Muscle layer of duodenum (tissue), 2 donors: ENCODE data around the gene OSMR.

ENCODE experiments used
- H3K27ac ChIP-seq: one replicate; pipeline ENCODE4 v1.7.0; 2013; ENCODE audit warnings: mild to moderate bottlenecking, low read length
- H3K27me3 ChIP-seq: one replicate; pipeline ENCODE4 v1.7.0; 2013; ENCODE audit warnings: low read depth, mild to moderate bottlenecking, control low read depth, low read length
- H3K36me3 ChIP-seq, 2 donors: one replicate each; pipeline ENCODE4 v1.7.0; 2013; ENCODE audit warnings: low read length in 2 of 2, control low read depth in 1 of 2, mild to moderate bottlenecking in 1 of 2; ENCODE audit not compliant: insufficient read depth in 2 of 2, control insufficient read depth in 1 of 2
- H3K4me1 ChIP-seq, 2 donors: one replicate each; pipeline ENCODE4 v1.7.0; 2013; ENCODE audit warnings: low read length in 2 of 2, mild to moderate bottlenecking in 2 of 2, control low read depth in 1 of 2, moderate library complexity in 1 of 2; ENCODE audit not compliant: insufficient read depth in 2 of 2, control insufficient read depth in 1 of 2
- H3K4me3 ChIP-seq, 2 donors: one replicate each; pipeline ENCODE4 v1.7.0; 2013; ENCODE audit warnings: low read length in 2 of 2, low read depth in 1 of 2, mild to moderate bottlenecking in 1 of 2
- H3K9me3 ChIP-seq, 2 donors: one replicate each; pipeline ENCODE4 v1.7.0; 2013; ENCODE audit warnings: low read length in 2 of 2, control low read depth in 1 of 2, mild to moderate bottlenecking in 1 of 2; ENCODE audit not compliant: control insufficient read depth in 1 of 2
- donor health status: healthy.

The OSMR gene

DNA sequence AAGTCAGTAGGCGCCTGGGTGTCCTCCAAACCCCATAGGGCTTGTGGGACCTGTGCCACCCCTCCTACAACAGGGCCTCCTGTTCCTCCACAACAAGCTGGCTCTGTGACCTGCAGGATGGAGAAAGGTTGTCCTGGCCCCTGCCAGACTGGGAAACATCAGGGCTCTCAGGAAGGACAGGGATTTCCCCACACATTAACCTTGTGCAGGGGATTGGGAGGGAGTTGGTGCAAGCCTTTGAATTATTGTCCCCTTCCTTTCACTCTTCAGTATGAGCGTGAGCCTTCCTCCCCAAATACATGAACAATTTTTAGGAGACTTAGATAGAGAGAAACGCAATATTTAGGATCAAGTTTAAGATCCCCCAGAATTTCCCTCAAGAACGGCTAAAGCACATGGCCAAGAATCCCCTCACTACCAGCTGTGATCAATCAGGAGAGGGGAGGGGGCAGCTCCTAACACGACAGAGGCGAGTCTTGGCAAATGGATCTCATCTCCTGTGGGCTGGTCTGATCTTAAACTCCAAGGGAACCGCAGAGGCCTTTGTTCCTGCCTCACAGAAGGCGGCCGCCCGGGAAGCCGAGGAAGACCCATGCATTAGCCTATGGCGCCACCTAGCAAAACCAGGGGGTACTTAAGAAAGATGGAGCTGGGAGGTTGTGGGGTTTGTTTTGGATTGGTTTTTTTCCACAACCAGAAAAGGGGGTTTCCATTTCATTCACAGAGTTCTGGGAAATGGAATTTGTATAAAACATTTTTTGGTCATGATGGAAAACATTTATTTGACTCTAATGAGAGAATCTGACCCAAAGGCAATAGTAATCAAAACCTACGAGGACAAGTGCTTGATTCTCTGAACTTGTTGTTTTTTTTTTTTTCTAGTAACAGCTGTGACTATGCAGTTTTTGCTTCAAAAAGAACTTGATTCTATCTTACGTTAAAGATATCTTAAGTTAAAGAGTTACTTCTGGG lies 36.1 kb upstream of the OSMR start:
- Histone ChIP-seq H3K4me3 (no peak overlapping the region), H3K4me1 (no peaks in the 10 kb centered on the region), H3K9me3 (no peaks in the 10 kb centered on the region), H3K36me3 (no peaks in the 10 kb centered on the region), H3K27me3 (no peaks in the 10 kb centered on the region), H3K27ac (peak overlapping the region; percentile 16)

DNA sequence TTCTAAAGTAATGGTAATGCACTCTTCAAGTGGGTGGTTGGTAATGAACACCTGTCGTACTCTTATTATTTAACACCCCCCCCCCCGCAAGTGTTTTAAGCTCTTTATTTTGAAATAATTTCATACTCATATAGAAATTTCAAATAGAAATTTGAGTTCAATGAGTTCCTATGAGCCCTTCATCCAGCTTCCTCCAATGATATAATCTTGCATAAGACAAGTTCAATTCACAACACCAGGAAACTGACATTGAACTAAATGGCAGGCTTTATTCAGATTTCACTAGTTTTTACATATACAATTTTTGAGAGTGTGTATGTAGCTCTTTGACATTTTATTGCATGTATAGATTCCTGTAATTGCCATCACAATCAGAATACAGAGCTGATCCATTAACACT lies 30.9 kb upstream of the OSMR start:
- no peak overlapping the region for H3K4me3 ChIP-seq
- H3K4me1 ChIP-seq, result no peaks in the 10 kb centered on the region
- no peaks in the 10 kb centered on the region for H3K27me3 ChIP-seq
- H3K9me3 ChIP-seq, result no peaks in the 10 kb centered on the region
- H3K36me3 ChIP-seq, result no peaks in the 10 kb centered on the region
- no peak overlapping the region for H3K27ac ChIP-seq

DNA sequence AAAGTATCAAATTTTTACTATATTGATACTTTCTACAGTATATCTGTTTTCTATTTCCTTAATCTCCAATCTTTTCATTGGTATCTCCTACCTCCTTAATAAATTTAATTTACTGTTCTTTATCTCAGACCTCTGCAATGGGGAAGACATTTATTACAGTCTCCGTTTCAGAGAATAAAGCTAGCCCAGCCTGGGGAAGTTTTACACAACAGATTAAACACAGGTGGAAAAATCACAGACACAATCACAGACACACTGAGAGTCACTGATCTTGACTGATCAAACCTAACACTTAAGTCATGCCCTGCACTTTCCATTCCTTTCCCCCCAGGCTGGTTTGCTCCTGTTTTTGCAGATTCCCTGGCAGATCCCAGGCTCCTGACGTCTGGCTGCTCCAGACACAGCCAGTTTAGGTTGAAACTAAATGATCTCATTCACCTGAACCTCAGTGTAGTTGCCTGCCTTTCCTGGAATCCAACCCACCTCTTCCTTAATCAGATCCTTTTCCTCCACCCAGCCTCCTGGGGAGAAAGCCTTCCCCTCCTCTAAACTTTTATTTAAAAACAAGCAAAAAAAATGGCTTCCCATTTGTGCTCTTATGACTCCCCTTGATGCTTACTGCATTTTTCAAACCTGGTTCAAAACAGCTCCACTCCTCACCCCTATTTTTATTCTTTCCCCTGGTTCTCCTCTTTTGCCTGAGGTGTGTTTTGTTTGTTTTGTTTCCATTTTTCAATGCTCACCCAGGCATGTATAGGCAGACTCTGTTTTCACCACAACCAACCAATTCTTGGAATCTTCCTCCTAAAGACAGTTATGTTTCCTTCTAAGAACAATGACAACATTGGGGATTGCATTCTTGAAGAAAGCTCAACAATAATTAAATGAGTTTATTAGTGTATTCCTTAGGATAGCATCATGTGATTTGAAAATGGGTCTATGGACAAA lies 29.5 kb upstream of the OSMR start:
- H3K4me3 ChIP-seq, result no peak overlapping the region
- H3K36me3 ChIP-seq, result no peaks in the 10 kb centered on the region
- H3K27me3 ChIP-seq, result no peaks in the 10 kb centered on the region
- no peaks in the 10 kb centered on the region for H3K9me3 ChIP-seq
- no peak overlapping the region for H3K27ac ChIP-seq
- no peaks in the 10 kb centered on the region for H3K4me1 ChIP-seq

- H3K4me3 ChIP-seq, result no peak overlapping the region
- no peaks in the 10 kb centered on the region for H3K9me3 ChIP-seq
- no peaks in the 10 kb centered on the region for H3K4me1 ChIP-seq
- H3K36me3 ChIP-seq, result peaks cover 0 to 6% of the 10 kb centered on the region in 2 donors
- H3K27ac ChIP-seq, result no peak overlapping the region
- H3K27me3 ChIP-seq, result no peaks in the 10 kb centered on the region
Measured at GRCh38 chr5:38821679-38822078, 24.1 kb upstream of the OSMR start.

GRCh38 chr5:38823503-38823902 lies 22.3 kb upstream of the OSMR start:
- no peak overlapping the region for H3K27ac ChIP-seq

GRCh38 chr5:38824821-38825220 lies 21.0 kb upstream of the OSMR start:
- Histone ChIP-seq H3K27ac (no peak overlapping the region), H3K4me3 (no peak overlapping the region), H3K4me1 (no peaks in the 10 kb centered on the region), H3K27me3 (no peaks in the 10 kb centered on the region), H3K9me3 (no peaks in the 10 kb centered on the region), H3K36me3 (peaks cover 0 to 15% of the 10 kb centered on the region in 2 donors)

More at GRCh38 chr5:38823503-38823902, 22.3 kb upstream of the OSMR start:
- peaks cover 0 to 15% of the 10 kb centered on the region in 2 donors for H3K36me3 ChIP-seq
- H3K9me3 ChIP-seq, result no peaks in the 10 kb centered on the region
- H3K27me3 ChIP-seq, result no peaks in the 10 kb centered on the region
- H3K4me3 ChIP-seq, result no peak overlapping the region
- no peaks in the 10 kb centered on the region for H3K4me1 ChIP-seq

DNA sequence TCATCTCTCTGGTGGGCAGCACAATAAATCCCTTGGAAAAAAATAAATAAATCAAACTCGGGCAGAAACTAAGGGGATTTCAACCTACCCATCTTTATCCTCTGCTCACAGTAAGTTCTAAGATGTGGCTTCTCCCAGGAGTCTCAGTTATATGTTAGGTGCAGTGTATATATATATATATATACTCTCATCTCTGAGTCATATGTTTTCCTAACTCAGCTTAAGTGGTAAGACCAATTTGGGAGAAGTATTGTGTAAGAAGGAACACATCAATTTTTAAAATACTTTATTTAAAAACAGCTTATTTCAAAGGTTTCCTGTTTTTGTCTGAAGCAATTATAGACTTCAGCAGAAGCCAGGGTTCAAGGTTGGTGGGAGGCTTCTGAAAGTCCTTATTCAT lies 20.3 kb upstream of the OSMR start:
- Histone ChIP-seq H3K4me3 (no peak overlapping the region), H3K4me1 (no peaks in the 10 kb centered on the region), H3K27me3 (no peaks in the 10 kb centered on the region), H3K9me3 (no peaks in the 10 kb centered on the region), H3K36me3 (peaks cover 0 to 15% of the 10 kb centered on the region in 2 donors), H3K27ac (no peak overlapping the region)

DNA sequence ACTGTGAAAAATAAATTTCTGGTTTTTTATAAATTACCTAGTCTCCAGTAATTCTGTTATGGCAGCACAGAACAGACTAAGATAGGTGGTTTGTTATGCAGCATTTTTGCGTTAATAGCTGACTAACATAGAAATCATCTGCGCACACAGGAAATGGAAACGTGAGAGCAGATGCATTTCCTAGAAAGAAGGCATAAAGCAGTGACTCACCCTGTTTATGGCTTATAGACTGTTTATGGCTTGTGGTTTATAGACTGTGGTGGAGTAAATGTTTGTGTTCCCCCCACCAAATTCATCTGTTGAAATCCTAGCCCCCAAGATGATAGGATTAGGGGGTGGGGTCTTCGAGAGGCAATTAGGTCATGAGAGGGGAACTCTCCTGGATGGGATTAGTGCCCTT lies 18.3 kb upstream of the OSMR start:
- Histone ChIP-seq H3K4me1 (peaks cover 0 to 5% of the 10 kb centered on the region in 2 donors), H3K27ac (no peak overlapping the region), H3K9me3 (no peaks in the 10 kb centered on the region), H3K36me3 (peaks cover 0 to 11% of the 10 kb centered on the region in 2 donors), H3K4me3 (no peak overlapping the region), H3K27me3 (no peaks in the 10 kb centered on the region)

DNA sequence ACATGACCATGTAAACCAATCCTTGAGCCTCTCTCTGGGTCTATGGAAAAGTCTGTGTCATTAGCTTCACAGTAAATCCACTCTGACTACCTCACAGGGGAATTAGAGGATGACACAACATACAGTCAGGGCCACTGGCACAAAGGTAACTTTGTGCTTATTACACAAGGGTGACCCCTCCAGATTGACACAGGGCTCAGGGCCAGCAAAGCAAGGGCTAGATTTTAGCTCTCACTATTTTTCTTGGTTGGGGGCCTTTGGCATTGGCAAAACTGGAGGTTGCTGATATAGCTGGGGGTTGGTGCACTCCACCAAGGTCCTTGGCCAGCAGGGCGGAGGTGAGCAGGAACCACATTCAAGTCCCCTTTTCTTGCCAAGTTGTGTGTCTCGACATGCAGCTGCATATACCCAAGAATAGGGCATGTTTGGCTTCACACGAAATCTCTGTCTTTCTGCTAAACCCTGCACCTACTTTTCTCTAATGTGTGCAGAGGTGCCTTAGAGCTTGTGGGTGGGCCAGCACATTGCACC lies 15.2 kb upstream of the OSMR start:
- Histone ChIP-seq H3K9me3 (no peaks in the 10 kb centered on the region), H3K4me1 (peaks cover 0 to 5% of the 10 kb centered on the region in 2 donors), H3K27ac (no peak overlapping the region), H3K27me3 (no peaks in the 10 kb centered on the region), H3K4me3 (no peak overlapping the region), H3K36me3 (peaks cover 0 to 10% of the 10 kb centered on the region in 2 donors)

GRCh38 chr5:38831117-38831516 lies 14.7 kb upstream of the OSMR start:
- Histone ChIP-seq H3K4me3 (no peak overlapping the region), H3K9me3 (no peaks in the 10 kb centered on the region), H3K4me1 (peaks cover 0 to 5% of the 10 kb centered on the region in 2 donors), H3K27me3 (no peaks in the 10 kb centered on the region), H3K27ac (no peak overlapping the region), H3K36me3 (peaks cover 0 to 10% of the 10 kb centered on the region in 2 donors)

DNA sequence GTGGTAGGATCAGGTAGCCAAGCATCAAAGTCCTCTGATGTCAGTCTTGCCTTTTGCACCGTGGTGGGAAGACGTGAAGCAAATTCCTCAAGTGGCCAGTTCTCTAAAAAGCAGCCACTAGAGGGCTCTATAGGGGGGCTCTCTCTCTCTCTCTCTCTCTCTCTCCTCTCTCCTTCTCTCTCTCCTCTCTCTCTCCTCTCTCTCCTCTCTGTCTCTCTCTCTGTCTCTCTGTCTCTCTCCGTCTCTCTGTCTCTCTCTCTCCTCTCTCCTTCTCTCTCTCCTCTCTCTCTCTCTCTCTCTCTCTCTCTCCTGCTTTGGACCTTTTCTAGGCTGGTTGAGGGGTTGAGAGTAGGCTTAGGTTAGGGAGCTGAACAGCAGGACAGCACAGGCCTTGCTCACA lies 13.9 kb upstream of the OSMR start:
- Histone ChIP-seq H3K27me3 (no peaks in the 10 kb centered on the region), H3K36me3 (peaks cover 0 to 8% of the 10 kb centered on the region in 2 donors), H3K4me3 (no peak overlapping the region), H3K27ac (no peak overlapping the region), H3K4me1 (peaks cover 0 to 5% of the 10 kb centered on the region in 2 donors), H3K9me3 (no peaks in the 10 kb centered on the region)
